ENCODE measurements around the gene SNRPF.

- TF ChIP-seq POLR2A (IDR thresholded peaks at IDR 0.05) (no peak), CTCF (IDR thresholded peaks at IDR 0.05) (no peak)
Observed at GRCh38 chr12:95857799-95858198, 953 bp upstream of the SNRPF start.
